ENCODE measurements around the gene DCAF11. TPM values are rescaled to one million over a fixed set of nuclear protein-coding genes. Genes with fewer than 3 reads are reported as not detected.

Gene DCAF11
- total and polyA plus RNA-seq, 12 donors, result 19.7 to 99.7 (median 70.8) TPM

GRCh38 chr14:24147761-24148428, 33.3 kb downstream of the DCAF11 start:
- Histone ChIP-seq H3K9me3 (no peaks in the 10 kb centered on the region), H3K27me3 (no peaks in the 10 kb centered on the region), H3K4me1 (peaks cover 15 to 51% (median 27%) of the 10 kb centered on the region in 9 donors), H3K4me3 (peak overlapping the region; percentile 75 to 96 (median 84)), H3K27ac (peak overlapping the region; percentile 64 to 97 (median 94)), H3K36me3 (peaks cover 0 to 68% (median 41%) of the 10 kb centered on the region in 9 donors)
- ATAC-seq (peak in 1 of 8 donors; percentile 1), DNase-seq (no peak)
- WGBS, 2 donors, result 5% methylated on average over 29 of the region's 29 CpGs
- TF ChIP-seq CTCF (IDR thresholded peaks at IDR 0.05), result no peak
- intact Hi-C loops (cut with DNase I), result loop anchor here in 4 of 10 donors (2.0 to 10.0 kb wide), 4 partner anchors 13 to 843 kb away; partner anchors contain the start of genes DCAF11 (in 3 of the 4), NRL (in 3 of the 4), BCL2L2 (in 1 of the 4) and IRF9 (in 1 of the 4)

GRCh38 chr14:24149302-24149969, 34.9 kb downstream of the DCAF11 start:
- ATAC-seq (no peak), DNase-seq (no peak)
- no peaks in the 10 kb centered on the region for H3K9me3 ChIP-seq
- TF ChIP-seq CTCF (IDR thresholded peaks at IDR 0.05), result no peak
- intact Hi-C loops (cut with DNase I), result loop anchor here in 3 of 10 donors (5.0 to 10.0 kb wide), 2 partner anchors 37 to 845 kb away; partner anchors contain the start of genes DCAF11 (in 2 of the 3), NRL (in 2 of the 3), BCL2L2 (in 1 of the 3) and PPP1R3E (in 1 of the 3)
- WGBS, 2 donors, result 94 to 97% methylated on average over 3 of the region's 3 CpGs
- peak overlapping the region in 1 of 10 donors; percentile 75 for H3K4me3 ChIP-seq
- H3K27ac ChIP-seq, result no peak overlapping the region
- H3K4me1 ChIP-seq, result peaks cover 15 to 40% (median 27%) of the 10 kb centered on the region in 9 donors
- H3K36me3 ChIP-seq, result peaks cover 0 to 70% (median 48%) of the 10 kb centered on the region in 9 donors
- no peaks in the 10 kb centered on the region for H3K27me3 ChIP-seq

GRCh38 chr14:24150061-24150460, 35.5 kb downstream of the DCAF11 start:
- Histone ChIP-seq H3K27ac (no peak overlapping the region), H3K4me1 (peaks cover 15 to 35% (median 27%) of the 10 kb centered on the region in 9 donors), H3K36me3 (peaks cover 0 to 70% (median 55%) of the 10 kb centered on the region in 9 donors), H3K4me3 (no peak overlapping the region), H3K9me3 (no peaks in the 10 kb centered on the region), H3K27me3 (no peaks in the 10 kb centered on the region)
- no peak for TF ChIP-seq CTCF (IDR thresholded peaks at IDR 0.05)
- 88 to 93% methylated on average over 9 of the region's 9 CpGs for WGBS, 2 donors
- ATAC-seq (no peak), DNase-seq (no peak)
- intact Hi-C loops (cut with DNase I), result no loop called here

GRCh38 chr14:24150567-24150966, 36.0 kb downstream of the DCAF11 start:
- Histone ChIP-seq H3K4me1 (peaks cover 12 to 30% (median 23%) of the 10 kb centered on the region in 9 donors), H3K27me3 (no peaks in the 10 kb centered on the region), H3K9me3 (no peaks in the 10 kb centered on the region), H3K36me3 (peaks cover 0 to 71% (median 60%) of the 10 kb centered on the region in 9 donors), H3K27ac (no peak overlapping the region), H3K4me3 (no peak overlapping the region)
- 93 to 94% methylated on average over 9 of the region's 9 CpGs for WGBS, 2 donors
- TF ChIP-seq CTCF (IDR thresholded peaks at IDR 0.05), result no peak
- no peak for ATAC-seq
- DNase-seq, result no peak
- intact Hi-C loops (cut with DNase I), result no loop called here

Data from heart right ventricle (tissue), 16 donors.